Epithelial cell of proximal tubule (primary cell): ENCODE measurements around the gene MAPK8IP2. TPM values are rescaled to one million over a fixed set of nuclear protein-coding genes. Genes with fewer than 3 reads are reported as not detected.

Source experiments
- DNase-seq: peaks from one replicate; pipeline ENCODE4 v3.0.0-alpha.2; 2011; ENCODE audit warnings: low read depth
- H3K4me3 ChIP-seq: 2 replicates; pipeline ENCODE4 v1.5.1; 2011; ENCODE audit warnings: low read depth, mild to moderate bottlenecking, low read length
- total RNA-seq: library from RNA; depleted of rRNA; stranded (reverse); fragments of >200 nt; gene quantifications from 2 replicates; pipeline ENCODE4 v1.2.3, GENCODE V29; 2015
- TF ChIP-seq, protein P1 (sequence below): conservative IDR thresholded peaks from 2 replicates; pipeline ENCODE4 v1.5.1; 2012; ENCODE audit warnings: low read depth, mild to moderate bottlenecking, low read length

MAPK8IP2 gene
- total RNA-seq, 1 donor from 2014 or later, result 0.23 TPM

DNA sequence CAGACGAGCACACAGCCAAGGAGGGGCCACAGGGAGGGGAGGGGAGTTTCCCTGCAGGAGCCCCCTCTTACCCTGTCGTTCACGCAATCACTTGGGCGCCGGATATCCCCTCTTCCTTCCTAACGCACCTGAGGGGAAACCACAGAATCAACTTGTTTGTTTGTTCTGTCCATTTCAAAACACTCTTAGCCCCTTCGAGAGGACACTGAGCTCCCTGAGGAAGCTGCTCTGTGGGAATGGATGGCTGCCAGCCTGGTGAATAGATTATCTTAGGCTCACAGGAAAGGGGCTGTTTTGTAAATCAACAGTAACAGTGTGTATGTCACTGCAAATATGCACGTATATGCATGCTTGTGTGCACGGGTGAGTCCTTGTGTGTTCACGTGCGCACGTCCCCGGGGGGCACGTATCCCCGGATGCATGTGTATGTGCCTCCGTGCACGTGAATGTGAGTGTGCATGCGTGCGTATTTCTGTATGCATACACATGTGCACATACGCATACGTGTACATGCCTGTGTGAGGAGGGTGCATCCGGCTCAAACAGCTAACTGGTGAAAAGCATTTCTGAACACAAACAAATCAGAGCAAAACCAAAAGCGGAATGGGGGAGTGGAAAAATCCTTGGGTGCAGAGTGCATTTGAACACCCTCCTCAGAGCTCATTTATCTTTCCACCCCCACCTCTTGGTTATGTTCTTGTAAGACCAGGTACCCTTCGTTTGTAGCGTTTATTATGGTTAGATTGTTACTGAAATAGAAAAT, 20.2 kb downstream of the MAPK8IP2 start:
- H3K4me3 ChIP-seq, result peak overlapping the region; percentile 9
- TF ChIP-seq, protein P1, sequence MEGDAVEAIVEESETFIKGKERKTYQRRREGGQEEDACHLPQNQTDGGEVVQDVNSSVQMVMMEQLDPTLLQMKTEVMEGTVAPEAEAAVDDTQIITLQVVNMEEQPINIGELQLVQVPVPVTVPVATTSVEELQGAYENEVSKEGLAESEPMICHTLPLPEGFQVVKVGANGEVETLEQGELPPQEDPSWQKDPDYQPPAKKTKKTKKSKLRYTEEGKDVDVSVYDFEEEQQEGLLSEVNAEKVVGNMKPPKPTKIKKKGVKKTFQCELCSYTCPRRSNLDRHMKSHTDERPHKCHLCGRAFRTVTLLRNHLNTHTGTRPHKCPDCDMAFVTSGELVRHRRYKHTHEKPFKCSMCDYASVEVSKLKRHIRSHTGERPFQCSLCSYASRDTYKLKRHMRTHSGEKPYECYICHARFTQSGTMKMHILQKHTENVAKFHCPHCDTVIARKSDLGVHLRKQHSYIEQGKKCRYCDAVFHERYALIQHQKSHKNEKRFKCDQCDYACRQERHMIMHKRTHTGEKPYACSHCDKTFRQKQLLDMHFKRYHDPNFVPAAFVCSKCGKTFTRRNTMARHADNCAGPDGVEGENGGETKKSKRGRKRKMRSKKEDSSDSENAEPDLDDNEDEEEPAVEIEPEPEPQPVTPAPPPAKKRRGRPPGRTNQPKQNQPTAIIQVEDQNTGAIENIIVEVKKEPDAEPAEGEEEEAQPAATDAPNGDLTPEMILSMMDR, result peak; percentile 78
- DNase-seq, result no peak

GRCh38 chr22:50621356-50621880, 20.8 kb downstream of the MAPK8IP2 start:
- H3K4me3 ChIP-seq, result peak overlapping the region; percentile 39

GRCh38 chr22:50621948-50622722, 21.5 kb downstream of the MAPK8IP2 start:
- DNase-seq, result no peak
- H3K4me3 ChIP-seq, result peak overlapping the region; percentile 39
- TF ChIP-seq, protein P1, result peak; percentile 51

More at GRCh38 chr22:50621356-50621880, 20.8 kb downstream of the MAPK8IP2 start:
- TF ChIP-seq, protein P1, result no peak
- DNase-seq, result no peak

- H3K4me3 ChIP-seq, result peak overlapping the region; percentile 39
- peak; percentile 18 for DNase-seq
- TF ChIP-seq, protein P1, result peak; percentile 10
Observed at GRCh38 chr22:50622723-50623327, 22.2 kb downstream of the MAPK8IP2 start.

GRCh38 chr22:50624347-50625130, 23.9 kb downstream of the MAPK8IP2 start:
- TF ChIP-seq, protein P1, result no peak
- no peak for DNase-seq
- no peak overlapping the region for H3K4me3 ChIP-seq

GRCh38 chr22:50625131-50625567, 24.6 kb downstream of the MAPK8IP2 start:
- no peak for DNase-seq
- H3K4me3 ChIP-seq, result no peak overlapping the region
- TF ChIP-seq, protein P1, result no peak
